SU-DHL-6 (cell line): Measurements from ENCODE around the gene GAPDH.
"Not testable (repeated sequence)": the region's sequence is repeated elsewhere in the genome, so short reads cannot be mapped to it uniquely, and the experiment has no call there.

Experiments
- CTCF ChIP-seq: fragments of 200-600 bp; sonication (generic); IDR thresholded peaks from one replicate; pipeline ENCODE4 v1.5.1; 2017; ENCODE audit warnings: antibody characterized with exemption, mild to moderate bottlenecking, low read length, moderate library complexity; ENCODE audit not compliant: insufficient read depth, poor library complexity, severe bottlenecking
- EZH2phosphoT487 ChIP-seq: fragments of 200-600 bp; sonication (generic), shearing (Covaris generic); conservative IDR thresholded peaks from 2 replicates; pipeline ENCODE4 v1.6.1; 2018; ENCODE audit warnings: mild to moderate bottlenecking, antibody characterized with exemption, low read length, moderate library complexity, mixed read lengths

- not testable (repeated sequence) for TF ChIP-seq CTCF, EZH2phosphoT487
Observed at GRCh38 chr12:6490673-6491072, 43.6 kb upstream of the GAPDH start.
